ENCODE data around the gene ODAD4. TPM values are rescaled to one million over a fixed set of nuclear protein-coding genes. Genes with fewer than 3 reads are reported as not detected.

The ODAD4 gene
- total and polyA plus RNA-seq, 2 of the 8 experiments (the other 6 are each of a cell fraction or from before 2014, with no cell fraction given) = 0.48 to 1.3 TPM

DNA sequence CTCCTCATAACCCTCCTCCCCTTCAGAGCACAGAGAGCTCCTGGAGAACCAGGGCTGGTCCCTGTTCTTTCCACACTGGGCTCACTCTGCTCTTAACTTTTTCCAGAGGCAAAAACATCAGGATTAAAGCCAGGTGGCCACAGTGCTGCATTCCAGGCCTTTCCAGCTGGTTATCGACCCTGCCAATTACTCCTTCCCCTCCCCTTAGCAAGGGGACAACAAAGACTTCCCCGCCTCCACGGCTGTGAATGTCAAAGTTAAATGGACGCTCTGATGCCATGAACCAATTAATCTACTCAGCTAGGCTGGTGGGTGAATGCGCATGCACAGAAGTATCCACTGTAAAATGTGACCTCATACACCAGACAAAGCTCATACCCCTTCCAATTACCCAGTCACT lies 34.8 kb upstream of the ODAD4 start:
- DNase-seq (ENCODE audit: low read depth in 1 of 2, low spot score in 2 of 2) (no peak), FAIRE-seq (no peak)
- Histone ChIP-seq H4K5ac (ENCODE audit: insufficient read length, low read depth, low read length) (no peak overlapping the region), H3K23ac (ENCODE audit: insufficient read length) (no peak overlapping the region), H2BK5ac (ENCODE audit: low read depth, low read length) (no peak overlapping the region), H3K4me1 (replicated peaks in 1 of 4; ENCODE audit: control insufficient read depth in 3 of 4, insufficient read depth in 4 of 4, low read length in 3 of 4) (no peaks in the 10 kb centered on the region), H3K9ac (replicated peaks in 1 of 4; ENCODE audit: extremely low read depth in 1 of 4, low read depth in 3 of 4, low read length in 3 of 4) (no peak overlapping the region), H3K23me2 (ENCODE audit: low read depth, low read length) (no peaks in the 10 kb centered on the region), H3K4me3 (ENCODE audit: extremely low read depth in 1 of 4, insufficient read depth in 2 of 4, low read depth in 3 of 4, low read length in 4 of 4) (no peak overlapping the region), H3K79me2 (ENCODE audit: control insufficient read depth in 1 of 2, insufficient read depth in 2 of 2, low read length in 2 of 2) (no peaks in the 10 kb centered on the region; a peak in 1 of 4 replicates), H2BK120ac (replicated peaks; ENCODE audit: low read depth, low read length) (no peak overlapping the region), H3K36me3 (ENCODE audit: control insufficient read depth in 2 of 4, insufficient read depth in 4 of 4, low read length in 3 of 4) (peaks cover 44 to 97% (median 83%) of the 10 kb centered on the region in 4 experiments), H2AFZ (ENCODE audit: low read length) (no peak overlapping the region), H3K79me1 (ENCODE audit: low read depth, low read length) (peaks cover 3% of the 10 kb centered on the region), H2AK5ac (ENCODE audit: low read depth, low read length) (no peak overlapping the region), H4K91ac (replicated peaks; ENCODE audit: insufficient read length, low read length) (no peak overlapping the region), H2BK12ac (ENCODE audit: low read depth, low read length) (no peak overlapping the region), H4K8ac (ENCODE audit: extremely low read depth, insufficient read depth, low read length) (no peak overlapping the region), H3K4ac (replicated peaks; ENCODE audit: insufficient read length, low read depth, low read length) (no peak overlapping the region), H3K9me3 (ENCODE audit: insufficient read depth in 2 of 2, low read depth in 1 of 2, low read length in 1 of 2) (no peaks in the 10 kb centered on the region), H3K56ac (replicated peaks; ENCODE audit: insufficient read length, low read depth, low read length) (no peak overlapping the region), H3K18ac (ENCODE audit: extremely low read depth, low read length) (no peak overlapping the region), H3K27ac (ENCODE audit: low read depth, low read length) (no peak overlapping the region), H2BK15ac (ENCODE audit: low read length) (no peak overlapping the region), H3K14ac (ENCODE audit: insufficient read length) (no peak overlapping the region), H2BK20ac (ENCODE audit: low read length) (no peak overlapping the region), H4K20me1 (replicated peaks in 1 of 2; ENCODE audit: control insufficient read depth in 1 of 2, insufficient read depth in 2 of 2, low read length in 2 of 2) (peaks cover 6 to 23% of the 10 kb centered on the region in 2 experiments), H3K27me3 (replicated peaks in 1 of 4; ENCODE audit: control insufficient read depth in 3 of 4, extremely low read depth in 1 of 4, insufficient read depth in 3 of 4, low read length in 3 of 4) (no peaks in the 10 kb centered on the region), H3K4me2 (ENCODE audit: insufficient read depth in 1 of 2, low read depth in 2 of 2, low read length in 2 of 2) (no peak overlapping the region)
- POLR2A ChIA-PET (ENCODE audit: partially characterized antibody) = interaction anchor here (0.6 to 6.0 kb wide), 7 partner anchors 10 to 189 kb away, joined by 4 to 33 read pairs (median 6); no protein-coding TSS in a partner anchor
- WGBS, 2 experiments (ENCODE audit: extremely low coverage in 1 of 2, insufficient coverage in 1 of 2, insufficient read length in 1 of 2, insufficient replicate concordance in 2 of 2, low coverage in 1 of 2, low lambda C conversion rate in 2 of 2, missing lambda C conversion rate in 1 of 2) = 96% methylated on average over 5 of the region's 5 CpGs; no CpG with 5 or more reads in 1 of the 2 experiments
- CTCF ChIA-PET (ENCODE audit: partially characterized antibody) = interaction anchor here (0.7 to 1.5 kb wide), 9 partner anchors 9 to 110 kb away, joined by 3 to 5 read pairs (median 4); partner anchors contain the start of genes ACLY and ODAD4
- TF ChIP-seq RNF2 (IDR thresholded peaks at IDR 0.05; ENCODE audit: borderline replicate concordance, low read depth, low read length, missing control alignments, poor library complexity, severe bottlenecking) (no peak), CHD2 (IDR thresholded peaks at IDR 0.05; ENCODE audit: low read length) (no peak), RBBP5 (IDR thresholded peaks at IDR 0.05; ENCODE audit: borderline replicate concordance, low read depth, low read length) (no peak), EZH2 (IDR thresholded peaks at IDR 0.05; ENCODE audit: low read depth, low read length, severe bottlenecking) (no peak), BRCA1 (IDR thresholded peaks at IDR 0.05; ENCODE audit: low read depth, low read length) (no peak), BCL11A (IDR thresholded peaks at IDR 0.05; ENCODE audit: low read depth in 2 of 2, low read length in 2 of 2) (no peak), SP4 (IDR thresholded peaks at IDR 0.05; ENCODE audit: low read length) (no peak), FOSL1 (IDR thresholded peaks at IDR 0.05; ENCODE audit: insufficient read depth, low read depth, low read length) (no peak), CBX5 (IDR thresholded peaks at IDR 0.05; ENCODE audit: low read depth, low read length) (no peak)
- TF ChIP-seq, protein P1, sequence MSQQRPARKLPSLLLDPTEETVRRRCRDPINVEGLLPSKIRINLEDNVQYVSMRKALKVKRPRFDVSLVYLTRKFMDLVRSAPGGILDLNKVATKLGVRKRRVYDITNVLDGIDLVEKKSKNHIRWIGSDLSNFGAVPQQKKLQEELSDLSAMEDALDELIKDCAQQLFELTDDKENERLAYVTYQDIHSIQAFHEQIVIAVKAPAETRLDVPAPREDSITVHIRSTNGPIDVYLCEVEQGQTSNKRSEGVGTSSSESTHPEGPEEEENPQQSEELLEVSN (IDR thresholded peaks at IDR 0.05) = no peak
- TF ChIP-seq, protein P2, sequence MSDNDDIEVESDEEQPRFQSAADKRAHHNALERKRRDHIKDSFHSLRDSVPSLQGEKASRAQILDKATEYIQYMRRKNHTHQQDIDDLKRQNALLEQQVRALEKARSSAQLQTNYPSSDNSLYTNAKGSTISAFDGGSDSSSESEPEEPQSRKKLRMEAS (IDR thresholded peaks at IDR 0.05) = no peak
- TF ChIP-seq, protein P3, sequence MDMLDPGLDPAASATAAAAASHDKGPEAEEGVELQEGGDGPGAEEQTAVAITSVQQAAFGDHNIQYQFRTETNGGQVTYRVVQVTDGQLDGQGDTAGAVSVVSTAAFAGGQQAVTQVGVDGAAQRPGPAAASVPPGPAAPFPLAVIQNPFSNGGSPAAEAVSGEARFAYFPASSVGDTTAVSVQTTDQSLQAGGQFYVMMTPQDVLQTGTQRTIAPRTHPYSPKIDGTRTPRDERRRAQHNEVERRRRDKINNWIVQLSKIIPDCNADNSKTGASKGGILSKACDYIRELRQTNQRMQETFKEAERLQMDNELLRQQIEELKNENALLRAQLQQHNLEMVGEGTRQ (IDR thresholded peaks at IDR 0.05; ENCODE audit: low read length) = no peak

Data from H1 (cell line).